GM12801 (cell line): ENCODE data around the gene CST11.

Experiments used
- TF ChIP-seq, protein P1 (sequence below): IDR thresholded peaks from one replicate; pipeline ENCODE4 v1.5.1; 2011; ENCODE audit warnings: control low read depth; ENCODE audit not compliant: insufficient read length; ENCODE audit errors: extremely low read depth

Gene CST11

DNA sequence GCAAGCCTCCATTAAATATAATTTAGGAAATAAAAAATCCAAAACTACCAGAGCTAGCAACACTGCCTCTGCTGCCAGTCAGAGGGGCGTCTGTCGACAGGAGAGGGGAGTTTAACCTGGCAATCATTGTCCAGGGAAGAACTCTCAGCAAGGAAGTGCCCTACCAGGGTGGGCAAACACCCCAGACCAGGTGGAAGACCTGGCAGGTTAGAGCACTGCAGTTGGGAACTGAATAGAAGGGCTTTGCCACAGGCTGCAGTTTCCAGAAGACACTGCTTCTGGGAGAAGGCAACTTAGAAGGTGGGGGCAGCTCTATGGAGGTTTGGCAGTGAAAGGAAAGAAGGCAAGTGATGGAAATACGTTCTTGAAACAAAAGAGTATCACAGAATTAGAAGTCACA, 42.9 kb downstream of the CST11 start:
- TF ChIP-seq, protein P1, sequence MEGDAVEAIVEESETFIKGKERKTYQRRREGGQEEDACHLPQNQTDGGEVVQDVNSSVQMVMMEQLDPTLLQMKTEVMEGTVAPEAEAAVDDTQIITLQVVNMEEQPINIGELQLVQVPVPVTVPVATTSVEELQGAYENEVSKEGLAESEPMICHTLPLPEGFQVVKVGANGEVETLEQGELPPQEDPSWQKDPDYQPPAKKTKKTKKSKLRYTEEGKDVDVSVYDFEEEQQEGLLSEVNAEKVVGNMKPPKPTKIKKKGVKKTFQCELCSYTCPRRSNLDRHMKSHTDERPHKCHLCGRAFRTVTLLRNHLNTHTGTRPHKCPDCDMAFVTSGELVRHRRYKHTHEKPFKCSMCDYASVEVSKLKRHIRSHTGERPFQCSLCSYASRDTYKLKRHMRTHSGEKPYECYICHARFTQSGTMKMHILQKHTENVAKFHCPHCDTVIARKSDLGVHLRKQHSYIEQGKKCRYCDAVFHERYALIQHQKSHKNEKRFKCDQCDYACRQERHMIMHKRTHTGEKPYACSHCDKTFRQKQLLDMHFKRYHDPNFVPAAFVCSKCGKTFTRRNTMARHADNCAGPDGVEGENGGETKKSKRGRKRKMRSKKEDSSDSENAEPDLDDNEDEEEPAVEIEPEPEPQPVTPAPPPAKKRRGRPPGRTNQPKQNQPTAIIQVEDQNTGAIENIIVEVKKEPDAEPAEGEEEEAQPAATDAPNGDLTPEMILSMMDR = no peak

DNA sequence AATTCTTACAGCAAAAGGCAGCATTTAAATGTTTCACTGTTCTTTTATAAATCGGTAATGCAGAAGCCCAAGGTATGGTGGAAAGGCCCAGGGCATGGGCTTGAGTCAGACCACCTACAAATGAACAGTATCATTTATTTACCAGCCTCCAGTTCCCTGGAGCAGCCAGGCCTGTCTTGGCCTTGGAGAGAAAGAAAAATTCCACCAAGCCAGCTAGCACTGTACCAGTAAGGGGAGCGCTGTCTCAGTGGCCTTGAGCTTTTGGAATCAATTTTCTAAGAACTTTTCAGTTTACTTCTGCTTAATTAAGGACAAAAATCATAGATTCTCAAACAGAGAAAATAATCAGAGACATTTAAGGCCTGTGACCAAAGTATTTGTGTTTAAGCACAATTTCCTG, 43.7 kb downstream of the CST11 start:
- TF ChIP-seq, protein P1 = no peak

DNA sequence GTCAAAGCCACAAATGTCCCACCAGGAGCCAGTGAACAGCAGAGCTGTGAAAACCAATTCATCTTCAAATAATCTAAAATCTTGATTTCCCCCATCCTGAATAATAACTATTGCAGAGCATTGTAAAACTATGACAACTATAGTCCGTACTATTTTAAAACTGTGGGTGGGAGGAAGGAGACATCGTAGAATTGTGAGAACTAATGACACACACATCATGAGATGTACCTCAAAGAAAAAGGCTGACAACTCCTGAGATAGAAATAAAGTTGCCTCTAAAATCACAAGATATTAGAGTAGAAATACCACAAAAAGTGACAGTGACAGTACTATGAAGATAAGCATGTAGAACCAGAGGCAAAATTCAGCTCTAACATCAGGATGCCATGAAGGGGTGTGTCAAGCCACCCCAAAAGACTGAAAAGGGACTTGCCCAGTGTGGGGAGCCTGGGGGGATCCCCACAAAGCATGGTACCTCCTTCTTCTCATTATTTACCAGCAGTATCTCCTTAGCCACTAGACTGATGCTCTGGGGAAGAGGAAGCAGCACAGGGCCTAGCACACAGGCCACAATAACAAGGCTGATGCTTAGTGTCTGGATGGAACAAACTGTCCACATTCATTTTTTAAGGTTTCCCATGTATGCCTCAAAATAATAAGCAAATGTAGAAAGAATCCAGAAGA, 44.8 kb downstream of the CST11 start:
- TF ChIP-seq, protein P1 = no peak

DNA sequence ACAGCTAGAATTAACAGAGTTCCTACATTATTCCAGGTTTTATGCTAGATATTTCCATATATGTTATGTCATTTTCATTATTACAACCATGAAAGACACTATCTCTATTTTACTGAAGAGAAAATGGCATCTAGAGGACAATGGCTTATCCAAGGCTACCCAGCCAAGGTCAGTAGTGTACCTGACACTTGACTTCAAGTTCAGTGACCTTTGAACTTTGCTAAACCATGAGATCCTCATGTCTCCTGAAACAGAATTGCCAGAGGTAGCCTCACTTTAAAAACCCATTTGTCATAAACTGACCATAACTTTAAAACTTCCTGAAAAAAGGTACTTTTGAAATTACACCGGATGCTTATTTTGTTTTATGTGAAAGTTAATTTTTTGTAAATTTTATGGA, 45.8 kb downstream of the CST11 start:
- TF ChIP-seq, protein P1 = no peak

DNA sequence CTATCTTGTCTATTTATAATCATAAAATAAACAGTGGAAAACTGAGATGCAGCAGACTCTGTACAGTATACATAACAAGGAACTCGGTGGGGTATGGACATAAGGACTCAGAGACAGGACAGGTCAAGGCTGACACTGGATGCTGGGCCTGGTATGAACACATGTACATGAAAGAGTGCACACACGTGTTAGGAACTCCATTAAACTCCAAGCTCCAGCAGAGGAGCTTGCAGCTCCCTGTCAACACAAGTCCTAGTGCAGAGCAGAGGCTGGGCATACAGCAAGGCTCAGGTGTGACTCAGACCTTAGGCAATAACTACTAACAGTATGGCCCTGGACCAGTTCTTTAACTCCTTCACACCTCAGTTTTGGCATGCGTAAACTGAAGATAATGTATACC, 48.5 kb downstream of the CST11 start:
- TF ChIP-seq, protein P1 = no peak

DNA sequence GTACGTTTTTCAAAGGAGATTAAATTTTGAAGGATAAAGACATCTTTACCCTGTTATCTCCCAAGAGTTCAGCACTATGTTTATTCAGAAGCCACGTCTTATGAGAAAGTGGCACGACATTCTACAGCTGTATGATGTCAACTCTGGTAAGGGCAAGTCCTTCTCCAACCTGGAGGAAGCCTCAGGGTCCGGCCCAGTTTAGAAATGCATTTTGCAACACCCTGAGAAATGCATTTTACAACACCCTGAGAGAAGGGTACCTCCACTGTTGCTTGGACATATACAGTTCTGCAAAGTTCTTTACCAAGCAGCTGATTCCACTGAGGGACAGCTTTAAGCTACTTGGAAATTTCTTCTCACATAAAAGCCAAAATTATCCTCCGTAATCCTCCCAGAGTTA, 48.9 kb downstream of the CST11 start:
- TF ChIP-seq, protein P1 = no peak

DNA sequence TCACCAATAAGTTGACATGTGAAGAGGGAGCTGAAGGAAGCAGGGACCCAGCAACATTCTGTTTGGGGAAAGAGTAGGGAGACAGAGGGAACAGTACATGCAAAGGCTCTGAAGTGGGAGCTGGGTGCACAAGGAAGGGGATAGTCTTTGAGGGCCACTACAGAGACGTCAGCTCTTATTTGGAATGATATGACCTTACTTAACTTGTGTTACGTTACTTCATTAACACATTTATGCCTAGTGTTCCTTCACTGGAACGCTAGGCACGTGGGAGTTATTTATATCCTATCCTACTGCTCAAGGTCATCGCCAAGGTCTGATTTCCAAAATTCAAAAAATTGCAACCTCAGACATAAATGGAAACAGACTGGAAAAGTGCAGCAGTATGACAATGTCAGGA, 51.6 kb downstream of the CST11 start:
- TF ChIP-seq, protein P1 = no peak
